Measurements from ENCODE around the gene NKX2-3. TPM values are rescaled to one million over a fixed set of nuclear protein-coding genes. Genes with fewer than 3 reads are reported as not detected.

The NKX2-3 gene
- total and polyA plus RNA-seq, 8 donors = 0.28 to 6.2 (median 1.3) TPM

DNA sequence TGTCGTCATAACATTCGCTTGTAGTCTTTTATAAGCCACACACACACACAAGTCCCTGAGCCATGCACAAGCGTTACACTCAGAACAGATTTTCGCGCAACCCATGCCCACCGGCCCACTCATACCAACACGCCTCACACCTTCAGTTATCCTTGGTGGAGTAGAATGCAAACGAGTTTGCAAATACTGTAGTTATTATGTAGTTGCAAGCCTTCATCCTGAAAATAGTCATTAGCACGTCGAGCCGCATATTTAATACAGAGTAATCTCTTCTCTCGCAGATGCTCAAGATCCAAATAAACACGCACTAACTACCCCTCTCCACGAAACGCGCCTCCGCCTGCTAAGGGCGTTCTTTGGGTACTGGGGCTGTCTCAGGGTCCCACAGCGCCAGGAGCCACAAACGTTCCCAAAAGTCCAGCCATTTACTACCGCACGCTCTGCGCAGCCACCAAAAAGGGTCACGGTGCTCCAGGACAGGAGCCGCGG lies 1.8 kb downstream of the NKX2-3 start:
- 13% methylated on average over 26 of the region's 26 CpGs for WGBS, 2 donors
- H3K27me3 ChIP-seq = peaks cover under 1 to 77% (median 23%) of the 10 kb centered on the region in 4 donors
- no peak for FAIRE-seq
- H3K9me3 ChIP-seq = no peaks in the 10 kb centered on the region
- H3K27ac ChIP-seq = no peak overlapping the region
- intact Hi-C loops (cut with DNase I) = no loop called here
- ATAC-seq = no peak
- H3K4me3 ChIP-seq = peak overlapping the region in 3 of 4 donors; percentile 16 to 47 (median 27)
- no peak for DNase-seq
- H3K4me1 ChIP-seq = peaks cover 0 to 4% (median 0%) of the 10 kb centered on the region in 3 donors
- TF ChIP-seq, protein P1, sequence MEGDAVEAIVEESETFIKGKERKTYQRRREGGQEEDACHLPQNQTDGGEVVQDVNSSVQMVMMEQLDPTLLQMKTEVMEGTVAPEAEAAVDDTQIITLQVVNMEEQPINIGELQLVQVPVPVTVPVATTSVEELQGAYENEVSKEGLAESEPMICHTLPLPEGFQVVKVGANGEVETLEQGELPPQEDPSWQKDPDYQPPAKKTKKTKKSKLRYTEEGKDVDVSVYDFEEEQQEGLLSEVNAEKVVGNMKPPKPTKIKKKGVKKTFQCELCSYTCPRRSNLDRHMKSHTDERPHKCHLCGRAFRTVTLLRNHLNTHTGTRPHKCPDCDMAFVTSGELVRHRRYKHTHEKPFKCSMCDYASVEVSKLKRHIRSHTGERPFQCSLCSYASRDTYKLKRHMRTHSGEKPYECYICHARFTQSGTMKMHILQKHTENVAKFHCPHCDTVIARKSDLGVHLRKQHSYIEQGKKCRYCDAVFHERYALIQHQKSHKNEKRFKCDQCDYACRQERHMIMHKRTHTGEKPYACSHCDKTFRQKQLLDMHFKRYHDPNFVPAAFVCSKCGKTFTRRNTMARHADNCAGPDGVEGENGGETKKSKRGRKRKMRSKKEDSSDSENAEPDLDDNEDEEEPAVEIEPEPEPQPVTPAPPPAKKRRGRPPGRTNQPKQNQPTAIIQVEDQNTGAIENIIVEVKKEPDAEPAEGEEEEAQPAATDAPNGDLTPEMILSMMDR (IDR thresholded peaks at IDR 0.05) = no peak
- H3K36me3 ChIP-seq = no peaks in the 10 kb centered on the region

- WGBS, 2 donors = 1 to 2% methylated on average over 73 to 100 of the region's 100 CpGs
- Histone ChIP-seq H3K4me1 (peaks cover 0 to 4% (median 0%) of the 10 kb centered on the region in 3 donors), H3K36me3 (no peaks in the 10 kb centered on the region), H3K27me3 (peaks cover 0 to 72% (median 19%) of the 10 kb centered on the region in 4 donors), H3K4me3 (peak overlapping the region in 3 of 4 donors; percentile 16 to 47 (median 27)), H3K9me3 (no peaks in the 10 kb centered on the region), H3K27ac (no peak overlapping the region)
- DNase-seq = no peak
- FAIRE-seq = no peak
- ATAC-seq = peak; percentile 13 to 64 (median 33)
- TF ChIP-seq, protein P1 (IDR thresholded peaks at IDR 0.05) = no peak
- intact Hi-C loops (cut with DNase I) = no loop called here
Observed at GRCh38 chr10:99534939-99535763, 2.4 kb downstream of the NKX2-3 start.

- H3K4me3 ChIP-seq = peak overlapping the region in 3 of 4 donors; percentile 16 to 47 (median 27)
- WGBS, 2 donors = 12% methylated on average over 36 to 42 of the region's 42 CpGs
- H3K4me1 ChIP-seq = peaks cover 0 to 5% (median 4%) of the 10 kb centered on the region in 3 donors
- TF ChIP-seq, protein P1 (IDR thresholded peaks at IDR 0.05) = no peak
- no peaks in the 10 kb centered on the region for H3K36me3 ChIP-seq
- peak in 1 of 6 donors; percentile 71 for DNase-seq
- intact Hi-C loops (cut with DNase I) = no loop called here
- no peak for ATAC-seq
- H3K9me3 ChIP-seq = no peaks in the 10 kb centered on the region
- H3K27me3 ChIP-seq = peaks cover 0 to 66% (median 16%) of the 10 kb centered on the region in 4 donors
- FAIRE-seq = no peak
- peak overlapping the region in 1 of 4 donors; percentile 8 for H3K27ac ChIP-seq
Observed at GRCh38 chr10:99535764-99536337, 3.1 kb downstream of the NKX2-3 start.

GRCh38 chr10:99536338-99537085 lies 3.8 kb downstream of the NKX2-3 start:
- DNase-seq = no peak
- H3K27ac ChIP-seq = no peak overlapping the region
- no peaks in the 10 kb centered on the region for H3K9me3 ChIP-seq
- 13 to 15% methylated on average over 40 of the region's 40 CpGs for WGBS, 2 donors
- no peaks in the 10 kb centered on the region for H3K36me3 ChIP-seq
- intact Hi-C loops (cut with DNase I) = no loop called here
- FAIRE-seq = no peak
- TF ChIP-seq, protein P1 (IDR thresholded peaks at IDR 0.05) = no peak
- peak in 1 of 4 donors; percentile 11 for ATAC-seq
- peaks cover 0 to 5% (median 4%) of the 10 kb centered on the region in 3 donors for H3K4me1 ChIP-seq
- peaks cover 0 to 59% (median 13%) of the 10 kb centered on the region in 4 donors for H3K27me3 ChIP-seq
- H3K4me3 ChIP-seq = peak overlapping the region in 3 of 4 donors; percentile 7 to 47 (median 13)
